Ramos (cell line): ENCODE measurements around the gene ATP2A3.

Experiments used
- in situ Hi-C: fragments of 300-500 bp; cut with MboI; formaldehyde crosslinking; loops from one replicate; pipeline ENCODE4 v1.14.3; 2022; ENCODE audit warnings: low sequenced_read_pairs; ENCODE audit not compliant: unreplicated experiment

The ATP2A3 gene

GRCh38 chr17:3943240-3943891, 20.9 kb downstream of the ATP2A3 start:
- in situ Hi-C loops, result no loop called here

DNA sequence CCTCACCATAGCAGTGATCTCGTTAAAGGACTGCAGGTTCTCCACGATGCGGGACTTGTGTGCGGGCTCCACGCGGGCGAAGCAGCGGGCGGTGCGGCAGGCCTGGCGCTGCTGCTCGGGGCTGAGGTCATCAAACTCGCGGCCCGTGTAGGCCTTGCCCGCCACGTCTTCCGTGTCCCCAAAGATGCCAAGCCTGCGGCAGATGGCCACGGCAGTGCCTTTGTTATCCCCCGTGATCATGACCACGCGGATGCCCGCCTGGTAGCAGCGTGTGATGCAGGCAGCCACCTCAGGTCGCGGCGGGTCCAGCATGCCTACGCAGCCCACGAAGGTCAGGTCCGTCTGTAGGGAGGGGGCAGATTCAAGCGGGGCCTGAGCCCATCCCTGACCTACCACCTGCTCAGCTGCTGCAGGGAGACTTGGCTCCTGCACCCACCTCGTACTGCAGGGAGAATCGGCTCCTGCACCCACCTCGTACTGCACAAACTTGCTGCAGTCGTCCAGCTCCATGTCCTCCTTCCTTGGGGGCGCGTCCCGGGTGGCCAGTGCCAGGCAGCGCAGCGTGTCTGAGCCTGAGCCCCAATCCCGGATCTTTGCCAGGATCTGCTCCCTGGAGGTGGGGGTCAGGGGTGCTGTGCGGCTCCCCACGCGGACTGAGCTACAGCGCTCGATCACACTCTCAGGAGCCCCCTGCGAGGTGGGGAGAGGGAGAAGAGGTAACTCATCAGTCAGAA, 23.1 kb downstream of the ATP2A3 start:
- in situ Hi-C loops, result no loop called here

- in situ Hi-C loops, result no loop called here
Observed at GRCh38 chr17:3937359-3937758, 26.9 kb downstream of the ATP2A3 start.

- in situ Hi-C loops, result no loop called here
Observed at GRCh38 chr17:3935825-3936355, 28.3 kb downstream of the ATP2A3 start.

GRCh38 chr17:3935140-3935542, 29.1 kb downstream of the ATP2A3 start:
- in situ Hi-C loops, result no loop called here

- in situ Hi-C loops, result no loop called here
Observed at GRCh38 chr17:3929764-3930163, 34.5 kb downstream of the ATP2A3 start.

- in situ Hi-C loops, result no loop called here
Observed at GRCh38 chr17:3929181-3929580, 35.1 kb downstream of the ATP2A3 start.

DNA sequence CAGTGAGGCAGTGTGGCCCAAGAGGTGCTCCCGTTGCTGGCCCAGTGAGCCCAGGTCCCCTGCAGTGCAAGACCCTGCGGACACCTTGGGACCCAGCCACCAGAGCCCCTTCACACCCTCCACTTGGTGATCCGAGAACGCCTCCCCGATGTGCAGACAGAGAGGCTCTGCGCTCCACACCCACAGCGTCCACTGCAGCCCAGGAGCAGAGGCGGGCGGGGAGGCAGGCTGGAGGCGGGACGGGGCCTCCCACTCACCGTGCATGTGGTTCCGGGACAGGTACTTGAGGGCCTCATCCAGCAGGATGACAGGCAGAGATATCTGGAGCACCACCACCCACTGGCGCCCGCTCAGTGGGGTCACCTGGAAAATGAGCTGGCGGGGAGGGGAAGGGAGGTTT, 35.8 kb downstream of the ATP2A3 start:
- in situ Hi-C loops, result no loop called here

DNA sequence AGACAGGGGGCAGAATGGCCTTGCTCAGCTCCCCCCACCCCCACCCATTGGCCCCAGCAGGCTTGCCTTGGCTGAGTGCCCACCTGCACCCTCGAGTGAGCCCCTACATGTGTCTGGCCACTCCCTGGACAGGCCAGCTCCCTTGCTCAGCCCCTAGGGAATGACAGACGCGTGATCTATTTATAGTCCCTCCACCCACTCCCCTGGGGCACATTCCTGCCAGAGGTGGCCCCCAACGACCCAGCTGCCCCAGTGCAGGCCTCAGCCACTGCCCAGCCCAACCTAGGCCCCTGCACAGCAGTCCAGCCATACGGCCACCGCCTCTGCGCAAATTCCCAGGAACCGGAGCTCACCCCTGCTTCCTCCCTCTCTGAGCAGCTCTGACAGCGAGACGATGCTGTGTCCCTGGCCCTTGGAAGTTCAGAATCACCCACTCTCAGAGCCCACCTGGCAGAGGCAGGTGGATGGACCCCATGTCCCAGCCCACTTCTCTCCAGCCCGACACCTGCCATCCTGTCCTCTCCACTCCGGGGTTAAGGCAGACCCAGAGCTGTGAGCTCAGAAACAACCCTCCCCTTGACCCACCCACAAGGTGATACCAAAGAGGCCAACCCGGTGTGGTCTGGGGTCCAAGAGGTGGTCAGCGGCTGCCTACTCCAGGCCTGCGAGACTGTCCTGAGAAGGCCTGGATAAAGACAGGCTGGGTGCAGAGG, 36.5 kb downstream of the ATP2A3 start:
- in situ Hi-C loops, result no loop called here

- in situ Hi-C loops, result no loop called here
Observed at GRCh38 chr17:3926860-3927627, 37.2 kb downstream of the ATP2A3 start.

GRCh38 chr17:3925684-3926485, 38.4 kb downstream of the ATP2A3 start:
- in situ Hi-C loops, result no loop called here

GRCh38 chr17:3924512-3925350, 39.5 kb downstream of the ATP2A3 start:
- in situ Hi-C loops, result no loop called here

DNA sequence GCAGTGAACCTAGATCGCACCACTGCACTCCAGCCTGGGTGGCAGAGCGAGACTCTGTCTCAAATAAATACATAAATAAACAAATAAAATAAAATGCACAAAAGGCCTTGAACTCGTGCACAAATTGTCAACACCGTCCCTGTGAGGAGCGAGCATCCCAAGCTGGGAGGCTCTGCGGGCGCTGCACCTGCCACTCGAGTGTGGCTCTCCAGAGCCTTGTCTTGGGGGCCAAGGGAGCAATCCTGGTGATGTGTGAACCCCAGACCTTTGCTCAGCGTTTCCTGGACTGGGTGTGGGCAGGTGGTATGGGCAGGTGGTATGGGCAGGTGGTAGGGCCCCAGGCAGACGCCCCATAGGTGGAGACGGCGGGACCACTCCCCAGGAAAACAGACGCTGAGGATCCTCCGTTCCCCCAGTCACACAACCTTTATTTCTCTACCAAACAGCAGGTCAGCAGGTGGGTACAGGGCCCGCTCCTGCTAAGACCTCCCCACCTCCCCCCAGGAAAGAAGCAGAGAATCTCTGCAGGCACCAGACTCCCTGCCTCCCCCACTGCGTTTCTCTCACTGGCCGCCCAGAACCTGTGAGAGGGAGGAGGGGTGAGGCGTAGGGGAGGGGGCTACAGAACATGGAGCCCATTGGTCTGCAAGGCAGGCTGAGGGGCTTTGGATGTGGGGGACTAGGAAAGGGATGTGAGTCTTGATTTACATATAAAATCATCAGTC, 40.6 kb downstream of the ATP2A3 start:
- in situ Hi-C loops, result no loop called here

DNA sequence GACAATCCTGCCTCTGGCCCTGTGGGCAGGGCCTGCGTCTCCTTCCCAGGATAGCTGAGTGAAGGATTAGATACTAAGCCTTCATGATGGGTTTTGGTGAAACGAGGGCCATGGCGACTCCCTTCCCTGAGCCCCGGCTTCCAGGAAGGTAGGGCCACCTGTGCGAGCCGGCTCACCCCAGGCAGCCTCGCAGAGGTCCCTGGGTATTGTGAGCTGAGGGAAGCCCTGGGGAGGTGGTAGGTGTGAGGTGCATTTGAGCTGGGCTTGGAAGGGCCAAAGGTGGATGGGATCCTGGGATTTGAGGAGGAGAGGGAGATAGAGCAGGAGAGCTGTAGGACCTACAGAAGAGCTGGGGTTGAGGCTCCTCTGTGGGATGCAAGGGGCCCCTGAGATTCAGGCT, 41.5 kb downstream of the ATP2A3 start:
- in situ Hi-C loops, result no loop called here

DNA sequence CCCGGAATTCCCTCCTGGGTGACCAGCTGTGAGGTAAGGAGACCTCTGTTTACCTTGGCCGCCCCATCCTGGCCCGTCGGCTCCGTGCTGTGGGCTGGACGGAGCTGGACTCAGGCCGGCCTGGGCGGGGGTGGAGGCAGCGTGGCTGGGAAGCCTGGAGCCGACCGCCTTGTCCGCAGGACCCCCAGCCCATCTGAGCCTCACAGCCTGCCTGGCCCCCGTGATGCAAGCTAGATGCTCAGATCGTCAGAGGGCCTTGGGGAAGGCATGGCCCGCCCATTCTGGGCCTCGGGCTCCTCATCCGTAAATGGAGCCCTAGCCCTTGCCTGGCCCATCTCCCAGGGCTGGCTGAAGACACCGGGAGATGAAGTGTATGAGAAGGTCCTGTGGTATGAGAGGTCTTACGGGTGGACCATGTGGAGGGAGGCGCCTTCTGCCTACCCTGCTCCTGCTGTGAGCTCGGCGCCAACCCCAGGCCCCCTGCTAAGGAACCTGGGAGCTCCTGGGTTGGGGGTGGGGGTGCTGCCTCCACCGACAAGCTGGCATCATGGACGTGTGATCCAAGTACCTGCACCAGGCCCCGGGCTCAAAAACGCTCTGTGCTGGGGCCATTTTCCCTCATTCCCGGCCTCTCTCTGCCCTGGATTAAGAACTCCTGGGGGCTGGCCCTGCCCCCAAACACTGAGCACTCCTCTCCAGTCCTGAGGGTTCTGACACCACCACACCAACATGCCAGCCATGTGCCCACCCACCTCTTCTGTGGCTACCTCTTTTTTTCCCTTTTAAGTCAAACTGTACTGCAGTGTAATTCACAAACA, 42.5 kb downstream of the ATP2A3 start:
- in situ Hi-C loops, result no loop called here

DNA sequence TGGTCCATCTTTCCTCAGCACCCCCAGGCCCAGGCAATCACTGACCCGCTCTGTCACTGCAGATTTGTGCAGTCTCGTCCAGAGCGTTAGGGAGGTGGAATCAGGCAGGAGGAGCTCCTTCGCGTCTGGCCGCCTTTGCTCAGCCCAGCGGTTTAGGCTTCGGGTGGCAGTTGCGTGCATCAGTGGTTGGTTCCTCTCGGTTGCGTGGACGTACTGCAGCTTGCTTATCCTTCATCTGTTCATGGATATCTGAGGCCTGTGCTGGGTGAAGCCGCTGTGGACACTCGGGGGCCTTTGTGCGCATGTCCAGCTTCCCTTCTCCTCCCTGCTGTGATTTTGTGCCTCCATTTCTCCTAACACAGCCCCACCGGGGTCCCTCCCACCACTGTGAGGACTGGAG, 43.2 kb downstream of the ATP2A3 start:
- in situ Hi-C loops, result no loop called here

- in situ Hi-C loops, result no loop called here
Observed at GRCh38 chr17:3919123-3919624, 45.1 kb downstream of the ATP2A3 start.
